HEK293 (cell line): Measurements from ENCODE around the gene BACH2.
A peak's percentile ranks its signal among the peaks of the same experiment; 100 is the strongest.

Experiments
- BCL11A ChIP-seq: fragments of 450-650 bp; formaldehyde crosslinking; IDR thresholded peaks from 2 replicates; pipeline ENCODE4 v1.5.1; 2016; ENCODE audit warnings: low read depth, missing biosample characterization, missing genetic modification characterization
- EGR2 ChIP-seq: fragments of 450-650 bp; formaldehyde crosslinking; IDR thresholded peaks from 2 replicates; pipeline ENCODE4 v1.5.1; 2016; ENCODE audit warnings: low read depth, missing biosample characterization, missing genetic modification characterization
- KLF1 ChIP-seq: fragments of 450-650 bp; formaldehyde crosslinking; IDR thresholded peaks from 2 replicates; pipeline ENCODE4 v1.5.1; 2016; ENCODE audit warnings: missing biosample characterization, missing genetic modification characterization
- KLF10 ChIP-seq: fragments of 450-650 bp; IDR thresholded peaks from 2 replicates; pipeline ENCODE4 v1.5.1; 2018; ENCODE audit warnings: missing biosample characterization, mild to moderate bottlenecking, missing genetic modification characterization
- KLF8 ChIP-seq: fragments of 450-650 bp; formaldehyde crosslinking; IDR thresholded peaks from 2 replicates; pipeline ENCODE4 v1.5.1; 2016; ENCODE audit warnings: missing biosample characterization, missing genetic modification characterization
- OVOL3 ChIP-seq: fragments of 450-650 bp; formaldehyde crosslinking; IDR thresholded peaks from 2 replicates; pipeline ENCODE4 v1.5.1; 2016; ENCODE audit warnings: missing biosample characterization, missing genetic modification characterization
- RBAK ChIP-seq: fragments of 450-650 bp; formaldehyde crosslinking; IDR thresholded peaks from 2 replicates; pipeline ENCODE4 v1.5.1; 2016; ENCODE audit warnings: missing biosample characterization, missing genetic modification characterization
- SCRT1 ChIP-seq: fragments of 450-650 bp; formaldehyde crosslinking; IDR thresholded peaks from 2 replicates; pipeline ENCODE4 v1.5.1; 2016; ENCODE audit warnings: missing biosample characterization, missing genetic modification characterization, borderline replicate concordance
- TCF7L2 ChIP-seq: IDR thresholded peaks from 2 replicates; pipeline ENCODE4 v1.6.1; 2011; ENCODE audit warnings: low read depth, mild to moderate bottlenecking, inconsistent platforms, low read length, moderate library complexity, borderline replicate concordance
- ZBTB1 ChIP-seq: fragments of 450-650 bp; formaldehyde crosslinking; IDR thresholded peaks from 2 replicates; pipeline ENCODE4 v1.5.1; 2016; ENCODE audit warnings: missing biosample characterization, missing genetic modification characterization
- ZBTB17 ChIP-seq: fragments of 450-650 bp; formaldehyde crosslinking; IDR thresholded peaks from 2 replicates; pipeline ENCODE4 v1.5.1; 2016; ENCODE audit warnings: missing biosample characterization, missing genetic modification characterization
- ZNF121 ChIP-seq: fragments of 450-650 bp; formaldehyde crosslinking; IDR thresholded peaks from 2 replicates; pipeline ENCODE4 v1.5.1; 2016; ENCODE audit warnings: missing biosample characterization, missing genetic modification characterization
- ZNF19 ChIP-seq: fragments of 450-650 bp; formaldehyde crosslinking; IDR thresholded peaks from 2 replicates; pipeline ENCODE4; 2016; ENCODE audit warnings: missing biosample characterization, missing genetic modification characterization, low read depth
- ZNF211 ChIP-seq: fragments of 450-650 bp; formaldehyde crosslinking; IDR thresholded peaks from 2 replicates; pipeline ENCODE4 v1.5.1; 2016; ENCODE audit warnings: low read depth, missing biosample characterization, missing genetic modification characterization
- ZNF221 ChIP-seq: fragments of 450-650 bp; formaldehyde crosslinking; IDR thresholded peaks from 2 replicates; pipeline ENCODE4 v1.5.1; 2017; ENCODE audit warnings: missing biosample characterization, missing genetic modification characterization, borderline replicate concordance
- ZNF274 ChIP-seq, 2 experiments: fragments of 200-500 bp in 1 of 2; fragments of 450-650 bp in 1 of 2; sonication (Bioruptor generic) in 1 of 2; formaldehyde crosslinking in 1 of 2; IDR thresholded peaks; 2 replicates each; pipeline versions ENCODE4 v1.5.1 to v1.6.1; 2014 to 2016; ENCODE audit warnings: borderline replicate concordance in 1 of 2, inconsistent platforms in 1 of 2, low read length in 1 of 2, missing biosample characterization in 1 of 2, missing genetic modification characterization in 1 of 2
- ZNF302 ChIP-seq: fragments of 450-650 bp; formaldehyde crosslinking; IDR thresholded peaks from 2 replicates; pipeline ENCODE4 v1.5.1; 2016; ENCODE audit warnings: missing biosample characterization, missing genetic modification characterization, low read depth
- ZNF311 ChIP-seq: fragments of 450-650 bp; formaldehyde crosslinking; IDR thresholded peaks from 2 replicates; pipeline ENCODE4 v1.5.1; 2017; ENCODE audit warnings: missing biosample characterization, missing genetic modification characterization, borderline replicate concordance
- ZNF324 ChIP-seq: fragments of 450-650 bp; formaldehyde crosslinking; IDR thresholded peaks from 2 replicates; pipeline ENCODE4 v1.5.1; 2016; ENCODE audit warnings: missing biosample characterization, missing genetic modification characterization
- ZNF350 ChIP-seq: fragments of 450-650 bp; formaldehyde crosslinking; IDR thresholded peaks from 2 replicates; pipeline ENCODE4 v1.5.0; 2017; ENCODE audit warnings: missing biosample characterization, mild to moderate bottlenecking, missing genetic modification characterization
- ZNF561 ChIP-seq: fragments of 450-650 bp; IDR thresholded peaks from 2 replicates; pipeline ENCODE4 v1.5.1; 2018; ENCODE audit warnings: missing biosample characterization, missing genetic modification characterization, borderline replicate concordance
- ZNF600 ChIP-seq: fragments of 450-650 bp; formaldehyde crosslinking; IDR thresholded peaks from 2 replicates; pipeline ENCODE4 v1.5.1; 2016; ENCODE audit warnings: missing biosample characterization, missing genetic modification characterization
- ZNF623 ChIP-seq: fragments of 450-650 bp; formaldehyde crosslinking; IDR thresholded peaks from 2 replicates; pipeline ENCODE4 v1.5.1; 2016; ENCODE audit warnings: missing biosample characterization, missing genetic modification characterization
- ZNF670 ChIP-seq: fragments of 450-650 bp; formaldehyde crosslinking; IDR thresholded peaks from 2 replicates; pipeline ENCODE4 v1.5.1; 2016; ENCODE audit warnings: missing biosample characterization, missing genetic modification characterization, low read depth
- ZNF791 ChIP-seq: fragments of 450-650 bp; formaldehyde crosslinking; IDR thresholded peaks from 2 replicates; pipeline ENCODE4 v1.5.1; 2016; ENCODE audit warnings: missing biosample characterization, missing genetic modification characterization
- ZNF837 ChIP-seq: fragments of 450-650 bp; formaldehyde crosslinking; IDR thresholded peaks from 2 replicates; pipeline ENCODE4 v1.5.1; 2016; ENCODE audit warnings: missing biosample characterization, missing genetic modification characterization
- ZNF843 ChIP-seq: fragments of 450-650 bp; formaldehyde crosslinking; IDR thresholded peaks from 2 replicates; pipeline ENCODE4 v1.5.1; 2016; ENCODE audit warnings: missing biosample characterization, missing genetic modification characterization
- TF ChIP-seq, protein P1 (sequence below): fragments of 450-650 bp; formaldehyde crosslinking; optimal IDR thresholded peaks from 2 replicates; pipeline ENCODE3; 2016; ENCODE audit warnings: missing biosample characterization, mild to moderate bottlenecking, missing genetic modification characterization
- TF ChIP-seq, protein P2 (sequence below): fragments of 450-650 bp; formaldehyde crosslinking; IDR thresholded peaks from 2 replicates; pipeline ENCODE4 v1.5.1; 2016; ENCODE audit warnings: missing biosample characterization, missing genetic modification characterization, borderline replicate concordance
- TF ChIP-seq, protein P3 (sequence below): fragments of 450-650 bp; formaldehyde crosslinking; IDR thresholded peaks from 2 replicates; pipeline ENCODE4 v1.5.1; 2016; ENCODE audit warnings: missing biosample characterization, missing genetic modification characterization
- TF ChIP-seq, protein P4 (sequence below): fragments of 450-650 bp; formaldehyde crosslinking; IDR thresholded peaks from 2 replicates; pipeline ENCODE4 v1.5.1; 2017; ENCODE audit warnings: missing biosample characterization, missing genetic modification characterization
- TF ChIP-seq, protein P5 (sequence below): IDR thresholded peaks from 2 replicates; pipeline ENCODE4 v1.6.1; 2011; ENCODE audit warnings: mild to moderate bottlenecking, low read depth, low read length, borderline replicate concordance

BACH2 gene

DNA sequence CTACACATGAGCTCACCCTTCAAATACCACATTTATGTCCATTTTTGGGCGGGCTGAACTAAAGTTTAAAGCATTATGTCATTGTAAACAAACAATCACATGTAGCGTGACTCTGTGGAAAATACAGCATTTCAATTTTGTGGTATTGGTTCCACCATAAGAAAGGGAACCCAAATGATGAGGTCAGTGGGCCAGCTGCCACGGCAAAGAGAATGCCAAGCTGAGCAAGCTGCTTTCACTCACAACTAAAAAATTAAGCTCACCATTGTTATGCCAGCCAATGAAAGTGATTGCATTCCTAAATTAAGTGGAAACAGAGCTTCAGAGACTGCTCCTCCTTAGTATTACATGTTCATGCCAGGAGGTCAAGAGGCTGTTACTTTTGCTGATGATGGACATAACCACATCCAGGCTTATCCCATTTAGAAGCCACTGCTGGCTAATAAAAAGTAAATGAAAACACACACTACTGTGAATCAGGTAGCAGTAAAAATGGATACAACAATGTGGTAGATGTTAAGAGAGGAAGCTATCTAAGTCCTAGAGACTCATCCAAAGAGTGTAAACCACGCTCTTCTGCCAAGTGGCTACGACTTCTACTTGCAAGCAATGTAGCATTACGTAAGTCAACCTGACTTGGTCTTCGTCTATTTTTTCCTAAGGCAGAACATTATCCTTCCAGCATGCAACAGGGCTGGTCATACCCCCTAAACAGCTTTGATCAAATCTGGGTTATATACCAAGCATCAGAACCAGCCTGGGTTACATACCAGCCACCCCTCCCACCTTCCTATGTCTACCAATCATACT lies 164.8 kb downstream of the BACH2 start (continued):
- TF ChIP-seq ZBTB17 (tag by site-specific recombination) (peak; percentile 60), ZNF561 (tag by site-specific recombination) (peak; percentile 57; the same call in 1 of the 2 replicates), SCRT1 (no peak), ZNF600 (tag by site-specific recombination) (peak; percentile 39; the same call in 1 of the 2 replicates), TCF7L2 (no peak), KLF8 (tag by site-specific recombination) (peak; percentile 79; the same call in 1 of the 2 replicates), ZNF19 (tag by site-specific recombination) (no peak), ZNF221 (no peak), ZNF670 (tag by site-specific recombination) (no peak), ZNF350 (tag by site-specific recombination) (no peak), ZBTB1 (no peak), ZNF274 (IDR thresholded peaks at IDR 0.05; ENCODE audit: low read length) (no peak), ZNF274 (tag by site-specific recombination; IDR thresholded peaks at IDR 0.05; ENCODE audit: borderline replicate concordance) (no peak), ZNF843 (tag by site-specific recombination) (peak; percentile 96), ZNF302 (no peak), ZNF311 (no peak), ZNF121 (no peak), ZNF623 (tag by site-specific recombination) (no peak), BCL11A (tag by site-specific recombination) (no peak), RBAK (tag by site-specific recombination) (no peak), ZNF211 (tag by site-specific recombination) (no peak), OVOL3 (tag by site-specific recombination) (peak; percentile 80), EGR2 (tag by site-specific recombination) (no peak), KLF10 (peak; percentile 86; the same call in 1 of the 2 replicates), KLF1 (tag by site-specific recombination) (no peak), ZNF837 (tag by site-specific recombination) (no peak), ZNF324 (peak; percentile 41; the same call in 1 of the 2 replicates), ZNF791 (tag by site-specific recombination) (no peak)
- TF ChIP-seq, protein P1, sequence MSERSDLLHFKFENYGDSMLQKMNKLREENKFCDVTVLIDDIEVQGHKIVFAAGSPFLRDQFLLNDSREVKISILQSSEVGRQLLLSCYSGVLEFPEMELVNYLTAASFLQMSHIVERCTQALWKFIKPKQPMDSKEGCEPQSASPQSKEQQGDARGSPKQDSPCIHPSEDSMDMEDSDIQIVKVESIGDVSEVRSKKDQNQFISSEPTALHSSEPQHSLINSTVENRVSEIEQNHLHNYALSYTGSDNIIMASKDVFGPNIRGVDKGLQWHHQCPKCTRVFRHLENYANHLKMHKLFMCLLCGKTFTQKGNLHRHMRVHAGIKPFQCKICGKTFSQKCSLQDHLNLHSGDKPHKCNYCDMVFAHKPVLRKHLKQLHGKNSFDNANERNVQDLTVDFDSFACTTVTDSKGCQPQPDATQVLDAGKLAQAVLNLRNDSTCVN, result no peak
- TF ChIP-seq, protein P2, sequence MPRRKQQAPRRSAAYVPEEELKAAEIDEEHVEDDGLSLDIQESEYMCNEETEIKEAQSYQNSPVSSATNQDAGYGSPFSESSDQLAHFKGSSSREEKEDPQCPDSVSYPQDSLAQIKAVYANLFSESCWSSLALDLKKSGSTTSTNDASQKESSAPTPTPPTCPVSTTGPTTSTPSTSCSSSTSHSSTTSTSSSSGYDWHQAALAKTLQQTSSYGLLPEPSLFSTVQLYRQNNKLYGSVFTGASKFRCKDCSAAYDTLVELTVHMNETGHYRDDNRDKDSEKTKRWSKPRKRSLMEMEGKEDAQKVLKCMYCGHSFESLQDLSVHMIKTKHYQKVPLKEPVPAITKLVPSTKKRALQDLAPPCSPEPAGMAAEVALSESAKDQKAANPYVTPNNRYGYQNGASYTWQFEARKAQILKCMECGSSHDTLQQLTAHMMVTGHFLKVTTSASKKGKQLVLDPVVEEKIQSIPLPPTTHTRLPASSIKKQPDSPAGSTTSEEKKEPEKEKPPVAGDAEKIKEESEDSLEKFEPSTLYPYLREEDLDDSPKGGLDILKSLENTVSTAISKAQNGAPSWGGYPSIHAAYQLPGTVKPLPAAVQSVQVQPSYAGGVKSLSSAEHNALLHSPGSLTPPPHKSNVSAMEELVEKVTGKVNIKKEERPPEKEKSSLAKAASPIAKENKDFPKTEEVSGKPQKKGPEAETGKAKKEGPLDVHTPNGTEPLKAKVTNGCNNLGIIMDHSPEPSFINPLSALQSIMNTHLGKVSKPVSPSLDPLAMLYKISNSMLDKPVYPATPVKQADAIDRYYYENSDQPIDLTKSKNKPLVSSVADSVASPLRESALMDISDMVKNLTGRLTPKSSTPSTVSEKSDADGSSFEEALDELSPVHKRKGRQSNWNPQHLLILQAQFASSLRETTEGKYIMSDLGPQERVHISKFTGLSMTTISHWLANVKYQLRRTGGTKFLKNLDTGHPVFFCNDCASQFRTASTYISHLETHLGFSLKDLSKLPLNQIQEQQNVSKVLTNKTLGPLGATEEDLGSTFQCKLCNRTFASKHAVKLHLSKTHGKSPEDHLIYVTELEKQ (tag by site-specific recombination), result peak; percentile 53; the same call in 1 of the 2 replicates
- TF ChIP-seq, protein P3, sequence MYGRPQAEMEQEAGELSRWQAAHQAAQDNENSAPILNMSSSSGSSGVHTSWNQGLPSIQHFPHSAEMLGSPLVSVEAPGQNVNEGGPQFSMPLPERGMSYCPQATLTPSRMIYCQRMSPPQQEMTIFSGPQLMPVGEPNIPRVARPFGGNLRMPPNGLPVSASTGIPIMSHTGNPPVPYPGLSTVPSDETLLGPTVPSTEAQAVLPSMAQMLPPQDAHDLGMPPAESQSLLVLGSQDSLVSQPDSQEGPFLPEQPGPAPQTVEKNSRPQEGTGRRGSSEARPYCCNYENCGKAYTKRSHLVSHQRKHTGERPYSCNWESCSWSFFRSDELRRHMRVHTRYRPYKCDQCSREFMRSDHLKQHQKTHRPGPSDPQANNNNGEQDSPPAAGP, result no peak
- TF ChIP-seq, protein P4, sequence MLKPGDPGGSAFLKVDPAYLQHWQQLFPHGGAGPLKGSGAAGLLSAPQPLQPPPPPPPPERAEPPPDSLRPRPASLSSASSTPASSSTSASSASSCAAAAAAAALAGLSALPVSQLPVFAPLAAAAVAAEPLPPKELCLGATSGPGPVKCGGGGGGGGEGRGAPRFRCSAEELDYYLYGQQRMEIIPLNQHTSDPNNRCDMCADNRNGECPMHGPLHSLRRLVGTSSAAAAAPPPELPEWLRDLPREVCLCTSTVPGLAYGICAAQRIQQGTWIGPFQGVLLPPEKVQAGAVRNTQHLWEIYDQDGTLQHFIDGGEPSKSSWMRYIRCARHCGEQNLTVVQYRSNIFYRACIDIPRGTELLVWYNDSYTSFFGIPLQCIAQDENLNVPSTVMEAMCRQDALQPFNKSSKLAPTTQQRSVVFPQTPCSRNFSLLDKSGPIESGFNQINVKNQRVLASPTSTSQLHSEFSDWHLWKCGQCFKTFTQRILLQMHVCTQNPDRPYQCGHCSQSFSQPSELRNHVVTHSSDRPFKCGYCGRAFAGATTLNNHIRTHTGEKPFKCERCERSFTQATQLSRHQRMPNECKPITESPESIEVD (tag by site-specific recombination), result peak; percentile 88
- TF ChIP-seq, protein P5, sequence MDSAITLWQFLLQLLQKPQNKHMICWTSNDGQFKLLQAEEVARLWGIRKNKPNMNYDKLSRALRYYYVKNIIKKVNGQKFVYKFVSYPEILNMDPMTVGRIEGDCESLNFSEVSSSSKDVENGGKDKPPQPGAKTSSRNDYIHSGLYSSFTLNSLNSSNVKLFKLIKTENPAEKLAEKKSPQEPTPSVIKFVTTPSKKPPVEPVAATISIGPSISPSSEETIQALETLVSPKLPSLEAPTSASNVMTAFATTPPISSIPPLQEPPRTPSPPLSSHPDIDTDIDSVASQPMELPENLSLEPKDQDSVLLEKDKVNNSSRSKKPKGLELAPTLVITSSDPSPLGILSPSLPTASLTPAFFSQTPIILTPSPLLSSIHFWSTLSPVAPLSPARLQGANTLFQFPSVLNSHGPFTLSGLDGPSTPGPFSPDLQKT, result no peak
